ENCODE data around the gene KIF18A.

The KIF18A gene

DNA sequence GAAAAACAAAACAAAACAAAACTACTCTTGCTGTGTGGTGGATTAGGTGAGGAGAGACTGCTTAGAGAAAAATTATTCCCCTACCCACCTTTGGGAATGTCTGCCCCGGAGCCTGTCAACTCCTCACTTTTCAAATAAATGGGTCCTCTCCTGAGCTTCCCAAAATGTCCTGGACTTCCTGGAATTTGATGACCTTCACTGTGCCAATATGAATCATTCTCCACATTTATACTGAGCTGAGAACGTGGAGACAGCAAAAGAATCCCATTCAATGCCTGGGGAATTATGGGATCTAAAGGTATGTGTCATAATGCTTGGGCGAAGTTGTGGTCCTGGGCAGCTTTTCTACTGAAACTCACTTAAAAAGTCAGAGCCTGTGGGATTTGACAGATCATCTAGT is 136.8 kb downstream of the KIF18A start:
- DNase-seq (ENCODE audit: low read depth in 1 of 2, low spot score in 1 of 2) = no peak

All from stimulated activated CD4-positive, alpha-beta T cell treated with anti-CD3 and anti-CD28 coated beads, Interleukin-15, amount 100 ng/mL, for 1 hour (primary cell).